ENCODE results near the gene PTGS1. TPM values are rescaled to one million over a fixed set of nuclear protein-coding genes. Genes with fewer than 3 reads are reported as not detected.
"Not testable (repeated sequence)": the region's sequence is repeated elsewhere in the genome, so short reads cannot be mapped to it uniquely, and the experiment has no call there.

PTGS1 gene
- polyA plus RNA-seq, 2 of the 4 experiments (the other 2 are of a cell fraction): 0.49 to 1.0 TPM

DNA sequence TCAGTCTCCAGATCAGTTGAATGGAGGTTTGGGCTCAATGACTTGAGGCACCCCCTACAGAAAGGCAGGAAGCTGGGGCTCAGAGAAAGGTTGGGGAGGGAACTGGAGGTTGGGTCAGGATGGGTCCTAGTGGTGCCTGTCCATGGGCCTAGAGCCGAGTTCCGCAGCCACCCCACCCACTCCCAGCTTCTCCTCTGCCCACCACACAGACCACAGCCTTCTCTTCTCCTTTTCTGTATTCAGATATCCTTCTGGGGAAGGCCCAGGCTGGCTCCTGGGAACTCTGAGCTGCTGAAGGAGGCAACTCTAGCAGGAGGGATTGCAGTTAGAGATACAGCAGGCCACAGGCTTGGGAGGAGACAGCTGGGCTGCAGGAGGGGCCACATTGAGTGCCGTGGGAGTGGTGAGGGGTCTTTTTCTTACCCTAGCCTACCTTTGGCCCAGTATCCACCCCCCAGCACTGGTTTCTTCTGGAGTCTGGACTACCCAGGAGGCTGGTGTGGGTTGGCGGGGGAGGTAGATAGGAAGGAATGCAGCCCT, 15.4 kb upstream of the PTGS1 start:
- ATAC-seq: no peak
- H3K4me1 ChIP-seq: peaks cover 3% of the 10 kb centered on the region; the same call in 1 of the 3 replicates
- CTCF ChIA-PET: interaction anchor here (0.8 to 18.4 kb wide), 6 partner anchors 45 to 455 kb away, joined by 3 to 541 read pairs (median 3); partner anchors contain the start of gene TTLL11
- H3K27ac ChIP-seq: no peak overlapping the region
- TF ChIP-seq RCOR1 (IDR thresholded peaks at IDR 0.05; ENCODE audit: low read depth, low read length) (no peak), EP300 (IDR thresholded peaks at IDR 0.05) (no peak), FOXS1 (CRISPR knock-in tag; IDR thresholded peaks at IDR 0.05) (no peak), ZNF302 (CRISPR knock-in tag; IDR thresholded peaks at IDR 0.05) (no peak), MAFK (IDR thresholded peaks at IDR 0.05; ENCODE audit: partially characterized antibody) (no peak)
- no peak for DNase-seq (ENCODE audit: low read depth in 1 of 2, low spot score in 1 of 2)
- POLR2A ChIA-PET: no interaction called here
- no peak overlapping the region for H3K4me2 ChIP-seq
- no peak overlapping the region for H3K4me3 ChIP-seq
- FAIRE-seq: no peak
- 65% methylated on average over 4 of the region's 4 CpGs for WGBS (ENCODE audit: missing lambda C conversion rate)
- H3K9me3 ChIP-seq: peaks cover 5% of the 10 kb centered on the region; the same call in 1 of the 3 replicates

DNA sequence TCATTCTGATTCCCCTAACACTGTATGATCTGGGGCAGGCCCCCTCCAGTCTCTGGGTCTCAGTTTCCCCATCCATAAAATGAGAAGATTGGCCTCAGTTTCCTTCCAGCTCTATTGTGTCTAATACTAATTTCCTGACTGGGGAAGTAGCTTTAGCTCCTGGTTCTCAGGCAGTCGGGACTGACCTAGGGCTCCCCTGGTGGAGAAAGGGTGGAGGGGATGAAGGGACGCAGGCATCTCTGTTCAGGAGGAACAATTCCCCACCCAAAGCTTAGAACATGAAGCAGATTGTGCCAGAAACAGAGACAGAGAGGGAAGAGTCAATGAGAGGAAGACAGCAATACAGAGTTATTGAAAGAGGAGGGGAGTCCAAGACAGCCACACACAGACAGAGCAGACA, 14.2 kb upstream of the PTGS1 start:
- no peak for TF ChIP-seq RARB (CRISPR knock-in tag; IDR thresholded peaks at IDR 0.05)
- TF ChIP-seq, protein P1, sequence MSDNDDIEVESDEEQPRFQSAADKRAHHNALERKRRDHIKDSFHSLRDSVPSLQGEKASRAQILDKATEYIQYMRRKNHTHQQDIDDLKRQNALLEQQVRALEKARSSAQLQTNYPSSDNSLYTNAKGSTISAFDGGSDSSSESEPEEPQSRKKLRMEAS (IDR thresholded peaks at IDR 0.05): no peak
- TF ChIP-seq POLR2AphosphoS2 (conservative IDR thresholded peaks at IDR 0.05; ENCODE audit: low read length): no peak
- TF ChIP-seq HEYL (CRISPR knock-in tag; IDR thresholded peaks at IDR 0.05): no peak
- TF ChIP-seq FOSL2 (IDR thresholded peaks at IDR 0.05): no peak
- TF ChIP-seq FOSL2 (CRISPR knock-in tag; IDR thresholded peaks at IDR 0.05): no peak
- TF ChIP-seq MAFK (IDR thresholded peaks at IDR 0.05; ENCODE audit: partially characterized antibody): no peak
- no peak for TF ChIP-seq PHF8 (IDR thresholded peaks at IDR 0.05; ENCODE audit: borderline replicate concordance, low read depth)
- no peak for TF ChIP-seq SREBF2 (IDR thresholded peaks at IDR 0.05)
- no peak for TF ChIP-seq HOXB13 (CRISPR knock-in tag; IDR thresholded peaks at IDR 0.05; ENCODE audit: low read depth)
- TF ChIP-seq, protein P2, sequence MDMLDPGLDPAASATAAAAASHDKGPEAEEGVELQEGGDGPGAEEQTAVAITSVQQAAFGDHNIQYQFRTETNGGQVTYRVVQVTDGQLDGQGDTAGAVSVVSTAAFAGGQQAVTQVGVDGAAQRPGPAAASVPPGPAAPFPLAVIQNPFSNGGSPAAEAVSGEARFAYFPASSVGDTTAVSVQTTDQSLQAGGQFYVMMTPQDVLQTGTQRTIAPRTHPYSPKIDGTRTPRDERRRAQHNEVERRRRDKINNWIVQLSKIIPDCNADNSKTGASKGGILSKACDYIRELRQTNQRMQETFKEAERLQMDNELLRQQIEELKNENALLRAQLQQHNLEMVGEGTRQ (IDR thresholded peaks at IDR 0.05): no peak
- TF ChIP-seq HOXA7 (CRISPR knock-in tag; IDR thresholded peaks at IDR 0.05): no peak
- no peak for TF ChIP-seq SMC3 (IDR thresholded peaks at IDR 0.05)
- TF ChIP-seq, protein P3, sequence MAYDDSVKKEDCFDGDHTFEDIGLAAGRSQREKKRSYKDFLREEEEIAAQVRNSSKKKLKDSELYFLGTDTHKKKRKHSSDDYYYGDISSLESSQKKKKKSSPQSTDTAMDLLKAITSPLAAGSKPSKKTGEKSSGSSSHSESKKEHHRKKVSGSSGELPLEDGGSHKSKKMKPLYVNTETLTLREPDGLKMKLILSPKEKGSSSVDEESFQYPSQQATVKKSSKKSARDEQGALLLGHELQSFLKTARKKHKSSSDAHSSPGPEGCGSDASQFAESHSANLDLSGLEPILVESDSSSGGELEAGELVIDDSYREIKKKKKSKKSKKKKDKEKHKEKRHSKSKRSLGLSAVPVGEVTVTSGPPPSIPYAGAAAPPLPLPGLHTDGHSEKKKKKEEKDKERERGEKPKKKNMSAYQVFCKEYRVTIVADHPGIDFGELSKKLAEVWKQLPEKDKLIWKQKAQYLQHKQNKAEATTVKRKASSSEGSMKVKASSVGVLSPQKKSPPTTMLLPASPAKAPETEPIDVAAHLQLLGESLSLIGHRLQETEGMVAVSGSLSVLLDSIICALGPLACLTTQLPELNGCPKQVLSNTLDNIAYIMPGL (CRISPR knock-in tag; IDR thresholded peaks at IDR 0.05; ENCODE audit: borderline replicate concordance): no peak
- TF ChIP-seq POLR2A (IDR thresholded peaks at IDR 0.05; ENCODE audit: low read length): no peak
- TF ChIP-seq, protein P4, sequence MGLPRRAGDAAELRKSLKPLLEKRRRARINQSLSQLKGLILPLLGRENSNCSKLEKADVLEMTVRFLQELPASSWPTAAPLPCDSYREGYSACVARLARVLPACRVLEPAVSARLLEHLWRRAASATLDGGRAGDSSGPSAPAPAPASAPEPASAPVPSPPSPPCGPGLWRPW (IDR thresholded peaks at IDR 0.05): no peak
- no peak for TF ChIP-seq BHLHE40 (IDR thresholded peaks at IDR 0.05; ENCODE audit: low read depth, low read length)
- TF ChIP-seq ZC3H11A (IDR thresholded peaks at IDR 0.05): no peak
- ATAC-seq (peak; percentile 67 to 87; a peak in 5 of 6 replicates), FAIRE-seq (no peak), DNase-seq (ENCODE audit: low read depth in 1 of 2, low spot score in 1 of 2) (peak in 1 of 2 experiments; percentile 30)
- 25% methylated on average over 2 of the region's 2 CpGs for WGBS (ENCODE audit: missing lambda C conversion rate)
- H3K4me2 ChIP-seq: no peak overlapping the region
- no peak overlapping the region for H3K4me3 ChIP-seq
- ChIA-PET CTCF (interaction anchor here (1.0 to 18.4 kb wide), 9 partner anchors 10 to 261 kb away, joined by 3 to 541 read pairs (median 3); partner anchors contain the start of gene TTLL11), POLR2A (no interaction called here)
- peaks cover 5% of the 10 kb centered on the region; the same call in 1 of the 3 replicates for H3K9me3 ChIP-seq
- no peak overlapping the region for H3K27ac ChIP-seq
- peaks cover 10% of the 10 kb centered on the region; the same call in 2 of the 3 replicates for H3K4me1 ChIP-seq

DNA sequence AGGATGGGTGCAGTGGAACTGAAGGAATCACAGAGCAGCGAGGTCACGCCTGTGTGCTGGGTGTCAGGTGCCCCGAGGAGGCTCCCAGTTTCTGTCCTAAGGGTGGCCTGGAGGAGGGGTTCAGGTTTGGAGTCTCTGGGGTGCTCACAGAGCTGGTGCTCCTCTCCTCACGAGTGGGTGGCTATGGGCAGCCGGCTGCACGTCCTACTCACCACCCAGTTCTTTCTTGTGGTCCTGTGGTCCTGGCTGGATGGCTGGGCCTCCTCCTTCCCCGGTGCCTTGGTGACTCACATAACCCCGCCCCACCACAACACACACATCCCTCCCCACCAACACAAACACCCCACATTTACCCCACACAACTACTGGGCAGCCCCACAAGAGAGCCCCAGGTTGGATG, 9.9 kb upstream of the PTGS1 start:
- Histone ChIP-seq H3K9me3 (no peaks in the 10 kb centered on the region), H3K4me3 (no peak overlapping the region), H3K4me2 (no peak overlapping the region), H3K27ac (peak overlapping the region in 1 of 2 experiments; percentile 7; a peak in 1 of 6 replicates), H3K4me1 (peaks cover 10% of the 10 kb centered on the region; the same call in 2 of the 3 replicates)
- DNase-seq (ENCODE audit: low read depth in 1 of 2, low spot score in 1 of 2): no peak
- TF ChIP-seq CEBPB (IDR thresholded peaks at IDR 0.05): no peak
- WGBS (ENCODE audit: missing lambda C conversion rate): 56% methylated on average over 8 of the region's 8 CpGs
- peak in 1 of 2 experiments; percentile 32; a peak in 3 of 6 replicates for ATAC-seq
- POLR2A ChIA-PET: no interaction called here
- CTCF ChIA-PET: interaction anchor here (0.7 to 3.9 kb wide), 5 partner anchors 10 to 449 kb away, joined by 3 to 27 read pairs (median 4); no protein-coding TSS in a partner anchor
- no peak for FAIRE-seq

DNA sequence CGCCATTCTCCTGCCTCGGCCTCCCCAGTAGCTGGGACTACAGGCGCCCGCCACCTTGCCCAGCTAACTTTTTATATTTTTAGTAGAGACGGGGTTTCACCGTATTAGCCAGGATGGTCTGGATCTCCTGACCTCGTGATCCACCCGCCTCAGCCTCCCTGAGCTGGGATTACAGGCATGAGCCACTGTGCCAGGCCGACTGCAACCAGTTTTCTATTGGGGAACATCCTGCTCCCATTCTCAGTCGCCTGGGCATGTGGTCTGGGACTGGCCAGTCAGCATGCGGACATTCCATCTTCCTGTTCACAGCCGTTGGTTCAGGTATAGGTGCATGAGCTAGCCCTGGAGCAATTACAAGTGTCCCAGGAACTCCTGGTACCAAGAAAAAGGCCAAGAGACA, 7.7 kb upstream of the PTGS1 start:
- H3K9me3 ChIP-seq; H3K27ac ChIP-seq; FAIRE-seq; ATAC-seq; H3K4me3 ChIP-seq; H3K4me2 ChIP-seq; POLR2A ChIA-PET; DNase-seq (ENCODE audit: low read depth in 1 of 2, low spot score in 1 of 2): not testable (repeated sequence)
- 85% methylated on average over 10 of the region's 12 CpGs for WGBS (ENCODE audit: missing lambda C conversion rate)
- peaks cover 16% of the 10 kb centered on the region; the same call in 2 of the 3 replicates for H3K4me1 ChIP-seq
- CTCF ChIA-PET: interaction anchor here (0.6 to 7.1 kb wide), 10 partner anchors 9 to 534 kb away, joined by 3 to 44 read pairs (median 4); no protein-coding TSS in a partner anchor
